HG03039 (cell line): ENCODE data around the gene GSDME.
"Not testable (repeated sequence)": the region's sequence is repeated elsewhere in the genome, so short reads cannot be mapped to it uniquely, and the experiment has no call there.

Source experiments
- ATAC-seq: cut with Tn5 transposase; IDR thresholded peaks from one replicate; pipeline ENCODE4 v1.9.1; 2021; ENCODE audit warnings: mild to moderate bottlenecking, moderate library complexity; ENCODE audit not compliant: unreplicated experiment

The GSDME gene

GRCh38 chr7:24757353-24758275, at the start of gene GSDME:
Gene GSDME, minus strand, starts transcription at chr7:24757464. Its CDS starts 7,690 bp downstream, at chr7:24749774.
- peak; percentile 56 for ATAC-seq

- ATAC-seq: no peak
Observed at GRCh38 chr7:24802300-24802699, 45.0 kb upstream of the GSDME start.

- ATAC-seq: no peak
Observed at GRCh38 chr7:24801883-24802282, 44.6 kb upstream of the GSDME start.

GRCh38 chr7:24800667-24801066, 43.4 kb upstream of the GSDME start:
- no peak for ATAC-seq

GRCh38 chr7:24800073-24800472, 42.8 kb upstream of the GSDME start:
- no peak for ATAC-seq

GRCh38 chr7:24799506-24799905, 42.2 kb upstream of the GSDME start:
- ATAC-seq: no peak

- no peak for ATAC-seq
Observed at GRCh38 chr7:24798261-24798660, 41.0 kb upstream of the GSDME start.

GRCh38 chr7:24797270-24797669, 40.0 kb upstream of the GSDME start:
- ATAC-seq: no peak

- ATAC-seq: no peak
Observed at GRCh38 chr7:24795407-24795767, 38.1 kb upstream of the GSDME start.

- ATAC-seq: not testable (repeated sequence)
Observed at GRCh38 chr7:24794751-24795406, 37.6 kb upstream of the GSDME start.

GRCh38 chr7:24793982-24794648, 36.9 kb upstream of the GSDME start:
- no peak for ATAC-seq

GRCh38 chr7:24788961-24789576, 31.8 kb upstream of the GSDME start:
- no peak for ATAC-seq

- no peak for ATAC-seq
Observed at GRCh38 chr7:24788075-24788474, 30.8 kb upstream of the GSDME start.

- no peak for ATAC-seq
Observed at GRCh38 chr7:24786941-24787340, 29.7 kb upstream of the GSDME start.

- no peak for ATAC-seq
Observed at GRCh38 chr7:24786306-24786705, 29.0 kb upstream of the GSDME start.

- ATAC-seq: no peak
Observed at GRCh38 chr7:24784277-24784676, 27.0 kb upstream of the GSDME start.

- ATAC-seq: no peak
Observed at GRCh38 chr7:24783698-24784097, 26.4 kb upstream of the GSDME start.

- ATAC-seq: no peak
Observed at GRCh38 chr7:24781106-24781505, 23.8 kb upstream of the GSDME start.

- no peak for ATAC-seq
Observed at GRCh38 chr7:24779283-24779655, 22.0 kb upstream of the GSDME start.

- ATAC-seq: peak; percentile 61
Observed at GRCh38 chr7:24778543-24779282, 21.4 kb upstream of the GSDME start.

GRCh38 chr7:24777806-24778205, 20.5 kb upstream of the GSDME start:
- no peak for ATAC-seq
